Nephron progenitor cell (in vitro differentiated cells): ENCODE measurements around the gene BDNF.

Experiments used
- DNase-seq: peaks from one replicate; pipeline ENCODE4 v3.0.0; 2021
- H3K27ac Mint-ChIP-seq: 2 replicates; pipeline ENCODE4 v1.8.0; 2021; ENCODE audit warnings: mild to moderate bottlenecking, moderate library complexity, mixed read lengths
- H3K27me3 Mint-ChIP-seq: 2 replicates; pipeline ENCODE4 v1.8.0; 2021; ENCODE audit warnings: mild to moderate bottlenecking, low read depth, mixed read lengths; ENCODE audit not compliant: poor library complexity
- H3K36me3 Mint-ChIP-seq: 2 replicates; pipeline ENCODE4 v1.8.0; 2021; ENCODE audit warnings: low read depth, mixed read lengths
- H3K4me1 Mint-ChIP-seq: 2 replicates; pipeline ENCODE4 v1.8.0; 2021; ENCODE audit warnings: mixed read lengths
- H3K4me3 Mint-ChIP-seq: 2 replicates; pipeline ENCODE4 v1.8.0; 2021; ENCODE audit warnings: mild to moderate bottlenecking, moderate library complexity, mixed read lengths
- H3K9me3 Mint-ChIP-seq: 2 replicates; pipeline ENCODE4 v1.8.0; 2021; ENCODE audit warnings: mild to moderate bottlenecking, moderate library complexity, mixed read lengths
- TF ChIP-seq, protein P1 (sequence below): fragments of 200-600 bp; sonication (generic); IDR thresholded peaks from 2 replicates; pipeline ENCODE4 v1.5.0; 2021; ENCODE audit warnings: antibody characterized with exemption

The BDNF gene

DNA sequence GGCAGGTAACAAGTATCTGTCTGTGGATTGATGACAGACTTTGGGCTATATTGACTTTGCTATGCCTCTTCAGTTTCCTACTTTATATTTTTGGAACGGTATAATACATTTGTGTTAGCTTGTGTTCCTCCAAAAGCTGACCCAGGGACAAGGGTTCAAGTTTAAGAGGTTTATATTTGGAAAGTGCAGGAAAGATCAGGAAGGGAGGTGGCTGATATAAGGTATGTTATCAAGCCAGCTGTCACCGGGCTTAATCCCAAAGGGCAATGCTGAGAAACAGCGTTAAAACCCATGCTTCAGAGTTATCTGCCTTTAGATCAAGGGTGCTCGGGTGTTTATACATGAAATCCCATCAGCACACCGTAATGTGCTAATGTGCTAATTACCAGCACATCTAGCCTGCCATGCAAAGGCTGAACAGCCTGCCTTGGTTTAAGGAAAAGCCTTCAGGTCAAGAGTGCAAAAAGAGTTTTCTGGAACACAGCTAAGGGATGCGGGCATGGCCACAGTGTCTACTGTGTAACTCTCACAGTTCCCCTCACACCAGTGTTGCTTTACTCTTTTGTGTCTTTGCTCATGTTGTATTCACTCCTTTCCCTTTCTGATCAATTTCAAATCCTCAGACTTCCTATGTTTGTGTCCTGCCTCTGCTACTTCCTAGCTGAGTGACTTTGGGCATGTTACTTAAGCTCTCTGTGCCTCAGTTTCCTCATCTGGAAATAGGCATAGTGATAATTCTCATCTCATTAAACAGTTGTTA, 77.5 kb downstream of the BDNF start:
- Mint-ChIP-seq H3K36me3 (no peaks in the 10 kb centered on the region), H3K27me3 (peaks cover 7% of the 10 kb centered on the region), H3K4me1 (peaks cover 20% of the 10 kb centered on the region), H3K27ac (no peak overlapping the region), H3K9me3 (no peaks in the 10 kb centered on the region), H3K4me3 (no peak overlapping the region)
- DNase-seq, result no peak
- TF ChIP-seq, protein P1, sequence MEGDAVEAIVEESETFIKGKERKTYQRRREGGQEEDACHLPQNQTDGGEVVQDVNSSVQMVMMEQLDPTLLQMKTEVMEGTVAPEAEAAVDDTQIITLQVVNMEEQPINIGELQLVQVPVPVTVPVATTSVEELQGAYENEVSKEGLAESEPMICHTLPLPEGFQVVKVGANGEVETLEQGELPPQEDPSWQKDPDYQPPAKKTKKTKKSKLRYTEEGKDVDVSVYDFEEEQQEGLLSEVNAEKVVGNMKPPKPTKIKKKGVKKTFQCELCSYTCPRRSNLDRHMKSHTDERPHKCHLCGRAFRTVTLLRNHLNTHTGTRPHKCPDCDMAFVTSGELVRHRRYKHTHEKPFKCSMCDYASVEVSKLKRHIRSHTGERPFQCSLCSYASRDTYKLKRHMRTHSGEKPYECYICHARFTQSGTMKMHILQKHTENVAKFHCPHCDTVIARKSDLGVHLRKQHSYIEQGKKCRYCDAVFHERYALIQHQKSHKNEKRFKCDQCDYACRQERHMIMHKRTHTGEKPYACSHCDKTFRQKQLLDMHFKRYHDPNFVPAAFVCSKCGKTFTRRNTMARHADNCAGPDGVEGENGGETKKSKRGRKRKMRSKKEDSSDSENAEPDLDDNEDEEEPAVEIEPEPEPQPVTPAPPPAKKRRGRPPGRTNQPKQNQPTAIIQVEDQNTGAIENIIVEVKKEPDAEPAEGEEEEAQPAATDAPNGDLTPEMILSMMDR, result no peak

- DNase-seq, result no peak
- H3K4me1 Mint-ChIP-seq, result peaks cover 20% of the 10 kb centered on the region
- no peak overlapping the region for H3K27ac Mint-ChIP-seq
- H3K4me3 Mint-ChIP-seq, result no peak overlapping the region
- no peaks in the 10 kb centered on the region for H3K36me3 Mint-ChIP-seq
- TF ChIP-seq, protein P1, result no peak
- peaks cover 7% of the 10 kb centered on the region for H3K27me3 Mint-ChIP-seq
- no peaks in the 10 kb centered on the region for H3K9me3 Mint-ChIP-seq
Measured at GRCh38 chr11:27621405-27622161, 78.7 kb downstream of the BDNF start.

DNA sequence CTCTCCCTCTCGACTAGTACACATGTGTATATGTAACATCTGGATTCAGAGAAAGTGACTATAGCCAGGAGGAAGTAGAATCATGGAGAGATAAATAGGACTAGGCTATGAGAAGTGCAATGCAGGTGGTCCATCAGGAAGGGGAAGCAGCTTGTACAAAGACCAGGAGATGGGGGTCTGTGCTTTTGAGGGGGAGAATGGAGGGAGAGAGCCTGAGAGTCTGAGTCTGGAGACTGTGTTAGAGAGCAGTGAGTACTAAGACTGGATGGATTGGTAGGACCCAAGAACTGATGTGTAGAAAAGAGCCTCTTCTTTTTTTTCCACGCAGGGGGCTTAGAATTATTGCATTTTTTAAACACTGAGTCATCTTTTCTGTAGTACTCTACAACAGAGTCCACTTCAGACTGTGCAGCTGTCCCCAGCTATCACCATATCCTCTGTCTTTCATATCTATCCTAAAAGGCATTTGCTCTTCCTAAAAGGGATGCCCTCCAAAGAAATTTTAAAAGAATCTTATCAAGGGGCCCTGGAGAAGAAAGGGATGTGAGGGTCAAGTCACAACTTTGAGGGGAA, 80.4 kb downstream of the BDNF start:
- DNase-seq, result no peak
- peaks cover 7% of the 10 kb centered on the region for H3K27me3 Mint-ChIP-seq
- H3K4me3 Mint-ChIP-seq, result no peak overlapping the region
- H3K36me3 Mint-ChIP-seq, result no peaks in the 10 kb centered on the region
- H3K9me3 Mint-ChIP-seq, result no peaks in the 10 kb centered on the region
- TF ChIP-seq, protein P1, result no peak
- peaks cover 15% of the 10 kb centered on the region for H3K4me1 Mint-ChIP-seq
- H3K27ac Mint-ChIP-seq, result no peak overlapping the region

- no peaks in the 10 kb centered on the region for H3K36me3 Mint-ChIP-seq
- no peak overlapping the region for H3K27ac Mint-ChIP-seq
- TF ChIP-seq, protein P1, result no peak
- peaks cover 14% of the 10 kb centered on the region for H3K4me1 Mint-ChIP-seq
- DNase-seq, result no peak
- H3K27me3 Mint-ChIP-seq, result peaks cover 7% of the 10 kb centered on the region
- H3K4me3 Mint-ChIP-seq, result no peak overlapping the region
- no peaks in the 10 kb centered on the region for H3K9me3 Mint-ChIP-seq
Measured at GRCh38 chr11:27619039-27619574, 81.1 kb downstream of the BDNF start.

GRCh38 chr11:27618281-27618915, 81.9 kb downstream of the BDNF start:
- DNase-seq, result no peak
- Mint-ChIP-seq H3K27ac (no peak overlapping the region), H3K36me3 (no peaks in the 10 kb centered on the region), H3K4me3 (no peak overlapping the region), H3K4me1 (peaks cover 14% of the 10 kb centered on the region), H3K27me3 (peaks cover 3% of the 10 kb centered on the region), H3K9me3 (no peaks in the 10 kb centered on the region)
- TF ChIP-seq, protein P1, result no peak
